Ovary (tissue), 3 donors: Measurements from ENCODE around the gene LRRC4C.

Experiments
- CTCF ChIP-seq, 3 donors: fragments of 450-650 bp in 2 of 3; fragments of 200-600 bp in 1 of 3; IDR thresholded peaks; one replicate each; pipeline versions ENCODE4 v1.5.1 to v1.8.0; 2016 to 2022; ENCODE audit warnings: antibody characterized with exemption in 3 of 3, mild to moderate bottlenecking in 1 of 3
- EP300 ChIP-seq: sonication (generic); formaldehyde crosslinking; IDR thresholded peaks from one replicate; pipeline ENCODE4 v1.6.1; 2017; ENCODE audit warnings: antibody characterized with exemption
- POLR2A ChIP-seq: fragments of 450-650 bp; IDR thresholded peaks from one replicate; pipeline ENCODE4 v1.6.1; 2017; ENCODE audit warnings: antibody characterized with exemption, mild to moderate bottlenecking, moderate library complexity
- donor health status: DM: no; HTN: no; CAD: no.

DNA sequence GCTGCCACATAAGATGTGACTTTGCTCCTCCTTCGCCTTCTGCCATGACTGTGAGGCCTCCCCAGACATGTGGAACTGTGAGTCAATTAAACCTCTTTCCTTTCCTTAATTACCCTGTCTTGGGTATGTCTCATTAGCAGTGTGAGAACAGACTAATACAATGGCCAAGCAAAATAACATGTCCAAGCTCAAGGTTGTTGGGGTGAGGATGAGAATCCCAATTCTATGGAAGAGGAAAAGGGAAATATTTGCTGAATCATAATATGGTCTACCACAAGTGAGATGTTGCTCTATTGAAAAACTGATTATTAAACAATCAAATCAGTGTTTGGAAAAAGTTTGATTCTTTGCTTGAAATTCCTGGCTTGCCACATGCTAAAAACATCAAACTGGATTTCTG lies 48.7 kb upstream of the LRRC4C start:
- no peak for TF ChIP-seq CTCF (IDR thresholded peaks at IDR 0.05)
- no peak for TF ChIP-seq POLR2A
- no peak for TF ChIP-seq EP300
